ENCODE results near the gene PDCD11. TPM values are rescaled to one million over a fixed set of nuclear protein-coding genes. Genes with fewer than 3 reads are reported as not detected.

The PDCD11 gene
- total and polyA plus RNA-seq, 2 donors (not counting 1 experiment from before 2014, with no cell fraction given): 10.0 to 34.0 TPM

- no peaks in the 10 kb centered on the region for H3K9me3 ChIP-seq (ENCODE audit: control insufficient read depth, insufficient read depth, low read depth, low read length)
Measured at GRCh38 chr10:103457176-103457712, 60.8 kb downstream of the PDCD11 start.

GRCh38 chr10:103457896-103458583 lies 61.6 kb downstream of the PDCD11 start:
- Histone ChIP-seq H3K4me2 (ENCODE audit: extremely low read depth, insufficient read depth, low read length) (no peak overlapping the region), H4K20me1 (ENCODE audit: control insufficient read depth, extremely low read depth, insufficient read depth, low read length) (no peaks in the 10 kb centered on the region), H2AFZ (ENCODE audit: low read length) (no peak overlapping the region), H3K27ac (ENCODE audit: insufficient read depth, low read length) (no peak overlapping the region), H3K4me1 (ENCODE audit: control insufficient read depth, extremely low read depth, insufficient read depth, low read length) (peaks cover under 1% of the 10 kb centered on the region), H3K4me3 (replicated peaks in 1 of 4; ENCODE audit: control extremely low read depth in 1 of 4, insufficient read depth in 1 of 4, low read depth in 3 of 4, low read length in 4 of 4) (no peak overlapping the region), H3K9ac (ENCODE audit: insufficient read depth, low read length) (no peak overlapping the region), H3K36me3 (ENCODE audit: control insufficient read depth, insufficient read depth, low read length) (no peaks in the 10 kb centered on the region), H3K27me3 (ENCODE audit: control insufficient read depth, insufficient read depth, low read length) (no peaks in the 10 kb centered on the region), H3K79me2 (ENCODE audit: control insufficient read depth, insufficient read depth, low read length) (no peaks in the 10 kb centered on the region), H3K9me3 (ENCODE audit: control insufficient read depth, insufficient read depth, low read depth, low read length) (no peaks in the 10 kb centered on the region)
- TF ChIP-seq CTCF (conservative IDR thresholded peaks at IDR 0.05 in 1 of 2, IDR thresholded peaks at IDR 0.05 in 1 of 2; ENCODE audit: low read depth in 1 of 2, low read length in 2 of 2): no peak
- no peak for TF ChIP-seq EZH2 (IDR thresholded peaks at IDR 0.05; ENCODE audit: low read length, missing control alignments)
- no peak for DNase-seq (ENCODE audit: low read depth in 2 of 2)

More at GRCh38 chr10:103457176-103457712, 60.8 kb downstream of the PDCD11 start:
- Histone ChIP-seq H3K27me3 (ENCODE audit: control insufficient read depth, insufficient read depth, low read length) (no peaks in the 10 kb centered on the region), H4K20me1 (ENCODE audit: control insufficient read depth, extremely low read depth, insufficient read depth, low read length) (no peaks in the 10 kb centered on the region), H3K4me1 (ENCODE audit: control insufficient read depth, extremely low read depth, insufficient read depth, low read length) (peaks cover 7% of the 10 kb centered on the region), H3K36me3 (ENCODE audit: control insufficient read depth, insufficient read depth, low read length) (no peaks in the 10 kb centered on the region), H2AFZ (ENCODE audit: low read length) (no peak overlapping the region), H3K27ac (ENCODE audit: insufficient read depth, low read length) (no peak overlapping the region), H3K79me2 (ENCODE audit: control insufficient read depth, insufficient read depth, low read length) (no peaks in the 10 kb centered on the region), H3K9ac (ENCODE audit: insufficient read depth, low read length) (no peak overlapping the region), H3K4me2 (ENCODE audit: extremely low read depth, insufficient read depth, low read length) (no peak overlapping the region), H3K4me3 (replicated peaks in 1 of 4; ENCODE audit: control extremely low read depth in 1 of 4, insufficient read depth in 1 of 4, low read depth in 3 of 4, low read length in 4 of 4) (no peak overlapping the region)
- no peak for TF ChIP-seq EZH2 (IDR thresholded peaks at IDR 0.05; ENCODE audit: low read length, missing control alignments)
- TF ChIP-seq CTCF (conservative IDR thresholded peaks at IDR 0.05 in 1 of 2, IDR thresholded peaks at IDR 0.05 in 1 of 2; ENCODE audit: low read depth in 1 of 2, low read length in 2 of 2): no peak
- DNase-seq (ENCODE audit: low read depth in 2 of 2): no peak

GRCh38 chr10:103458720-103459119 lies 62.3 kb downstream of the PDCD11 start, which contains the start of gene CALHM1:
Gene CALHM1 (minus strand): TSS chr10:103458900. CDS start chr10:103458751, 149 bp downstream.
- no peak for TF ChIP-seq EZH2 (IDR thresholded peaks at IDR 0.05; ENCODE audit: low read length, missing control alignments)
- no peak for TF ChIP-seq CTCF (conservative IDR thresholded peaks at IDR 0.05 in 1 of 2, IDR thresholded peaks at IDR 0.05 in 1 of 2; ENCODE audit: low read depth in 1 of 2, low read length in 2 of 2)
- Histone ChIP-seq H3K4me1 (ENCODE audit: control insufficient read depth, extremely low read depth, insufficient read depth, low read length) (no peaks in the 10 kb centered on the region), H2AFZ (ENCODE audit: low read length) (no peak within 1 kb of the TSS), H3K36me3 (ENCODE audit: control insufficient read depth, insufficient read depth, low read length) (no peaks in the 10 kb centered on the region), H3K27me3 (ENCODE audit: control insufficient read depth, insufficient read depth, low read length) (no peaks in the 10 kb centered on the region), H3K79me2 (ENCODE audit: control insufficient read depth, insufficient read depth, low read length) (no peaks in the 10 kb centered on the region), H3K27ac (ENCODE audit: insufficient read depth, low read length) (no peak within 1 kb of the TSS), H3K4me2 (ENCODE audit: extremely low read depth, insufficient read depth, low read length) (no peak within 1 kb of the TSS), H3K9me3 (ENCODE audit: control insufficient read depth, insufficient read depth, low read depth, low read length) (no peaks in the 10 kb centered on the region), H3K4me3 (replicated peaks in 1 of 4; ENCODE audit: control extremely low read depth in 1 of 4, insufficient read depth in 1 of 4, low read depth in 3 of 4, low read length in 4 of 4) (no peak within 1 kb of the TSS), H4K20me1 (ENCODE audit: control insufficient read depth, extremely low read depth, insufficient read depth, low read length) (no peaks in the 10 kb centered on the region), H3K9ac (ENCODE audit: insufficient read depth, low read length) (no peak within 1 kb of the TSS)
- no peak for DNase-seq (ENCODE audit: low read depth in 2 of 2)
